HepG2 (cell line): Measurements from ENCODE around the gene KCNG4. TPM values are rescaled to one million over a fixed set of nuclear protein-coding genes. Genes with fewer than 3 reads are reported as not detected.

Source experiments
- ATAC-seq: fragments of 200-7000 bp; cut with Tn5 transposase; 3 replicates; pipeline ENCODE4 v1.9.1; 2020; ENCODE audit warnings: mild to moderate bottlenecking, moderate library complexity
- BruUV-seq: library from RNA; stranded (reverse); fragments of 400-500 nt; replicated peaks from 2 replicates; lab custom pipeline; 2021; lab: Mats Ljungman, UMichigan
- CTCF ChIA-PET: fragments of 300-600 bp; formaldehyde crosslinking; extraction: SDS; loops from one replicate; lab custom pipeline; 2021; ENCODE audit warnings: low total read pairs, inconsistent platforms, low intra/inter-chr PET ratio; lab: Yijun Ruan, JAX
- POLR2A ChIA-PET: fragments of 350-600 bp; sonication (Branson Sonifier 250); formaldehyde crosslinking; loops from one replicate; lab custom pipeline; 2020; ENCODE audit warnings: antibody characterized with exemption, inconsistent platforms; lab: Yijun Ruan, JAX
- DNase-seq: peaks from one replicate; pipeline ENCODE4 v3.0.0-alpha.2; 2015; ENCODE audit warnings: low spot score
- FAIRE-seq: peaks from 3 replicates; lab custom pipeline; 2011; peaks lifted over from hg19 to GRCh38; lab: Jason Lieb, UNC
- H2AFZ ChIP-seq: one replicate; pipeline ENCODE4 v1.6.1; 2011; ENCODE audit warnings: low read length, inconsistent platforms
- H3K27ac ChIP-seq: fragments of 300-600 bp; 3 replicates; pipeline ENCODE4 v1.8.0; 2011; ENCODE audit warnings: mixed run types, mild to moderate bottlenecking, mixed read lengths, low read length, inconsistent platforms; ENCODE audit not compliant: insufficient read depth; ENCODE audit errors: extremely low read length
- H3K27me3 ChIP-seq, 2 experiments: fragments of 200-600 bp in 1 of 2; 2 replicates in 1 of 2; 3 replicates in 1 of 2; pipeline versions ENCODE4 v1.6.0 to v1.8.0; 2011; ENCODE audit warnings: low read length in 2 of 2, mild to moderate bottlenecking in 2 of 2, moderate library complexity in 2 of 2, inconsistent platforms in 1 of 2; ENCODE audit not compliant: insufficient read depth in 2 of 2, control insufficient read depth in 1 of 2
- H3K36me3 ChIP-seq, 2 experiments: fragments of 200-600 bp in 1 of 2; replicated peaks in 1 of 2; 2 replicates in 1 of 2; 3 replicates in 1 of 2; pipeline versions ENCODE4 v1.5.1 to v1.8.0; 2011; ENCODE audit warnings: low read length in 2 of 2, inconsistent platforms in 1 of 2; ENCODE audit not compliant: insufficient read depth in 2 of 2, control insufficient read depth in 1 of 2
- H3K4me1 ChIP-seq: 2 replicates; pipeline ENCODE4 v1.5.1; 2012; ENCODE audit warnings: low read length, inconsistent platforms; ENCODE audit not compliant: insufficient read depth
- H3K4me2 ChIP-seq: 2 replicates; pipeline ENCODE4 v1.6.0; 2011; ENCODE audit warnings: low read depth, low read length, inconsistent platforms
- H3K4me3 ChIP-seq, 3 experiments: fragments of 200-600 bp in 1 of 3; sonication (generic), shearing (Covaris generic) in 1 of 3; replicated peaks in 1 of 3; 2 replicates each; pipeline ENCODE4 v1.5.1; 2011 to 2016; ENCODE audit warnings: low read length in 3 of 3, inconsistent platforms in 2 of 3, low read depth in 2 of 3, mild to moderate bottlenecking in 2 of 3, control low read depth in 1 of 3, mixed read lengths in 1 of 3; ENCODE audit not compliant: insufficient read depth in 1 of 3
- H3K79me2 ChIP-seq: one replicate; pipeline ENCODE4 v1.6.1; 2011; ENCODE audit warnings: low read length, inconsistent platforms; ENCODE audit not compliant: insufficient read depth
- H3K9ac ChIP-seq: 2 replicates; pipeline ENCODE4 v1.6.0; 2011; ENCODE audit warnings: mild to moderate bottlenecking, low read depth, low read length, inconsistent platforms; ENCODE audit not compliant: insufficient read depth
- H3K9me3 ChIP-seq: 2 replicates; pipeline ENCODE4 v1.5.1; 2012; ENCODE audit warnings: mild to moderate bottlenecking, low read length
- H4K20me1 ChIP-seq: 2 replicates; pipeline ENCODE4 v1.6.0; 2011; ENCODE audit warnings: inconsistent platforms, mild to moderate bottlenecking, low read length, moderate library complexity; ENCODE audit not compliant: insufficient read depth
- ERF ChIP-seq: IDR thresholded peaks from 2 replicates; pipeline ENCODE4 v1.6.1; 2018; ENCODE audit warnings: missing biosample characterization, missing genetic modification reagents
- HNRNPUL1 ChIP-seq: fragments of 200-400 bp; formaldehyde crosslinking; IDR thresholded peaks from 2 replicates; pipeline ENCODE4 v1.6.1; 2017; ENCODE audit warnings: low read depth, mild to moderate bottlenecking, low read length, moderate library complexity
- MED8 ChIP-seq: sonication (generic); formaldehyde crosslinking; IDR thresholded peaks from 2 replicates; pipeline ENCODE4 v1.8.1; 2023; ENCODE audit warnings: mild to moderate bottlenecking, missing genetic modification reagents; ENCODE audit not compliant: insufficient replicate concordance
- NFIB ChIP-seq: sonication (generic); formaldehyde crosslinking; IDR thresholded peaks from 2 replicates; pipeline ENCODE4 v1.9.0; 2021; ENCODE audit warnings: missing genetic modification reagents, mild to moderate bottlenecking, borderline replicate concordance
- NFRKB ChIP-seq: fragments of 450-650 bp; IDR thresholded peaks from 2 replicates; pipeline ENCODE4 v1.6.1; 2017
- PBX2 ChIP-seq: IDR thresholded peaks from 2 replicates; pipeline ENCODE4 v1.6.1; 2016; ENCODE audit warnings: control low read depth
- RBM22 ChIP-seq: fragments of 200-400 bp; formaldehyde crosslinking; optimal IDR thresholded peaks from 2 replicates; pipeline ENCODE3; 2017; ENCODE audit warnings: mild to moderate bottlenecking, low read length, moderate library complexity
- TAF15 ChIP-seq: fragments of 200-400 bp; formaldehyde crosslinking; IDR thresholded peaks from one replicate; pipeline ENCODE4 v1.6.1; 2018; ENCODE audit warnings: mild to moderate bottlenecking, low read depth, low read length; ENCODE audit not compliant: poor library complexity, severe bottlenecking
- ZNF101 ChIP-seq: sonication (generic); formaldehyde crosslinking; IDR thresholded peaks from 2 replicates; pipeline ENCODE4 v1.4.0; 2020; ENCODE audit warnings: mild to moderate bottlenecking, low read depth, missing genetic modification reagents, borderline replicate concordance
- ZNF556 ChIP-seq: sonication (generic); formaldehyde crosslinking; IDR thresholded peaks from 2 replicates; pipeline ENCODE4 v1.4.0; 2020; ENCODE audit warnings: mild to moderate bottlenecking, missing genetic modification reagents, borderline replicate concordance
- ZNF569 ChIP-seq: sonication (generic); formaldehyde crosslinking; IDR thresholded peaks from 2 replicates; pipeline ENCODE4 v1.5.0; 2020; ENCODE audit warnings: mild to moderate bottlenecking, missing genetic modification reagents, moderate library complexity, borderline replicate concordance
- ZSCAN25 ChIP-seq: sonication (generic); formaldehyde crosslinking; IDR thresholded peaks from 2 replicates; pipeline ENCODE4 v1.8.0; 2022; ENCODE audit warnings: mild to moderate bottlenecking, missing genetic modification reagents
- WGBS: methylation state at CpG from one replicate; pipeline ENCODE4 v1.1.6; 2017; ENCODE audit warnings: low lambda C conversion rate; 5-methylcytosine and 5-hydroxymethylcytosine counted together
- in situ Hi-C: cut with HindIII; loops from 2 replicates; pipeline ENCODE4 v1.10.0; 2017; ENCODE audit warnings: low pct_unique_long_range_greater_than_20kb; ENCODE audit not compliant: extremely low pct_ligation_motif_present
- intact Hi-C: fragments of 100-400 bp; cut with micrococcal nuclease; formaldehyde crosslinking; loops from one replicate; pipeline ENCODE4 v1.10.0; 2022; ENCODE audit not compliant: unreplicated experiment
- polyA plus RNA-seq, 8 experiments: library from polyadenylated mRNA; depleted of rRNA in 3 of 8; stranded (reverse) in 7 of 8; unstranded in 1 of 8; fragments of >200 nt; fragmentation: Illumina TruSeq in 4 of 8; extraction: Trizol in 4 of 8; gene quantifications; 2 replicates each; pipeline versions ENCODE4 v1.2.1 to v1.2.3, GENCODE V29; 2011 to 2016; ENCODE audit warnings: low read depth in 4 of 8, missing spikeins in 1 of 8, mixed read lengths in 1 of 8; ENCODE audit not compliant: insufficient read depth in 1 of 8
- total RNA-seq, 5 experiments: library from RNA; depleted of rRNA; stranded (reverse); fragments of >200 nt; fragmentation: Illumina TruSeq; extraction: Trizol; gene quantifications; 2 replicates each; pipeline ENCODE4 v1.2.3, GENCODE V29; 2016; ENCODE audit warnings: low read depth in 1 of 5
- TF ChIP-seq, protein P1 (sequence below): sonication (generic); formaldehyde crosslinking; IDR thresholded peaks from 2 replicates; pipeline ENCODE4 v1.9.0; 2021; ENCODE audit warnings: missing genetic modification reagents, borderline replicate concordance
- TF ChIP-seq, protein P2 (sequence below): sonication (generic); formaldehyde crosslinking; IDR thresholded peaks from 2 replicates; pipeline ENCODE4 v1.4.0; 2020; ENCODE audit warnings: missing genetic modification reagents

Gene KCNG4
- total and polyA plus RNA-seq, 2 of the 13 experiments (the other 11 are each of a cell fraction or from before 2014, with no cell fraction given): not detected

DNA sequence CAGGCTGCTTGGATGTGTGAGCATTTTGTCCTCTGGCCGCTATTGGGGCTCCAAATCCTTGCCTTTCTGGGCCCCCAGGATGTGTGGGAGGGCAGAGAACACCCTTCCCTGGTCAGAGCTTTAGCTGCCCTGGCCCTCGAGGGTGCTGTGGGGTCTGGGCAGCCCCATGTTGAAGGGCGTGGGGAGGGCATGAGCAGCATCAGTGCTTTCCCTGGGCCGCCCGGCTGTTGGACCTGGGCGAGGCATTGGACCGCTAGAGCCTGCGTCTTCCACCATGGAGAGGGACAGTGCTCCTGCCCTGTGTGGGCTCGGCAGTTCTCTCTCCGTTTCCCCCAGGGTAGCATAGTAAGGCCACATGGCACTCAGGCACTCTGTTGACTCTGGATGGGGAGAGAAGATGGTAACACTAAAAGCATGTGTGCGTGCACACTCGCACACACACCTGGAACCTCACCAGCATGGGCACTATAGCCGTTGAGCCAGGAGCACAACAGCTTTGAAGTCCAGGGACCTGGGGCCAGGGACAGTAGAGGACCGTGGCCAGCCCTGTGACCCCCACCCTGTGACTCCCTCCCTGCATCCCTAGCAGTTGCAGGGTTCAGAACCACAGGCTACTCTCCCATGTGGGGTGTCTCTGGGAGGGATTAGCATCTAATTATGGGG is 42.2 kb downstream of the KCNG4 start (continued):
- TF ChIP-seq, protein P1, sequence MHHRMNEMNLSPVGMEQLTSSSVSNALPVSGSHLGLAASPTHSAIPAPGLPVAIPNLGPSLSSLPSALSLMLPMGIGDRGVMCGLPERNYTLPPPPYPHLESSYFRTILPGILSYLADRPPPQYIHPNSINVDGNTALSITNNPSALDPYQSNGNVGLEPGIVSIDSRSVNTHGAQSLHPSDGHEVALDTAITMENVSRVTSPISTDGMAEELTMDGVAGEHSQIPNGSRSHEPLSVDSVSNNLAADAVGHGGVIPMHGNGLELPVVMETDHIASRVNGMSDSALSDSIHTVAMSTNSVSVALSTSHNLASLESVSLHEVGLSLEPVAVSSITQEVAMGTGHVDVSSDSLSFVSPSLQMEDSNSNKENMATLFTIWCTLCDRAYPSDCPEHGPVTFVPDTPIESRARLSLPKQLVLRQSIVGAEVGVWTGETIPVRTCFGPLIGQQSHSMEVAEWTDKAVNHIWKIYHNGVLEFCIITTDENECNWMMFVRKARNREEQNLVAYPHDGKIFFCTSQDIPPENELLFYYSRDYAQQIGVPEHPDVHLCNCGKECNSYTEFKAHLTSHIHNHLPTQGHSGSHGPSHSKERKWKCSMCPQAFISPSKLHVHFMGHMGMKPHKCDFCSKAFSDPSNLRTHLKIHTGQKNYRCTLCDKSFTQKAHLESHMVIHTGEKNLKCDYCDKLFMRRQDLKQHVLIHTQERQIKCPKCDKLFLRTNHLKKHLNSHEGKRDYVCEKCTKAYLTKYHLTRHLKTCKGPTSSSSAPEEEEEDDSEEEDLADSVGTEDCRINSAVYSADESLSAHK (CRISPR knock-in tag): no peak
- no peak for TF ChIP-seq TAF15
- TF ChIP-seq, all 625 proteins: peak for 0

GRCh38 chr16:84196727-84197394 is 43.0 kb downstream of the KCNG4 start:
- H2AFZ ChIP-seq: no peak overlapping the region
- no peaks in the 10 kb centered on the region for H3K79me2 ChIP-seq
- H3K9ac ChIP-seq: no peak overlapping the region
- ChIA-PET CTCF (no interaction called here), POLR2A (no interaction called here)
- H3K4me1 ChIP-seq: no peaks in the 10 kb centered on the region
- DNase-seq: no peak
- H4K20me1 ChIP-seq: no peaks in the 10 kb centered on the region
- no peak overlapping the region for H3K27ac ChIP-seq
- 9% methylated on average over 14 of the region's 16 CpGs for WGBS
- peaks cover 25 to 83% of the 10 kb centered on the region in 2 experiments; a peak in 4 of 5 replicates for H3K27me3 ChIP-seq
- intact Hi-C loops: loop anchor here (5.0 kb wide), 1 partner anchor 535 kb away; no protein-coding TSS in a partner anchor
- peak; percentile 56 for ATAC-seq
- H3K9me3 ChIP-seq: no peaks in the 10 kb centered on the region
- no peak for FAIRE-seq
- peak overlapping the region; percentile 13; the same call in 1 of the 2 replicates for H3K4me2 ChIP-seq
- in situ Hi-C loops: loop anchor here (25.0 kb wide), 1 partner anchor 235 kb away; the partner anchor contains the start of genes NECAB2 and OSGIN1
- no peaks in the 10 kb centered on the region for H3K36me3 ChIP-seq
- no TSS peak for BruUV-seq
- H3K4me3 ChIP-seq: no peak overlapping the region
- TF ChIP-seq RBM22 (no peak), NFIB (CRISPR knock-in tag) (no peak), ZNF569 (CRISPR knock-in tag) (no peak), ZNF556 (CRISPR knock-in tag) (no peak), ERF (CRISPR knock-in tag) (no peak), ZSCAN25 (CRISPR knock-in tag) (no peak), PBX2 (CRISPR knock-in tag) (no peak), HNRNPUL1 (no peak), MED8 (no peak), NFRKB (no peak), ZNF101 (CRISPR knock-in tag) (no peak)
- TF ChIP-seq, protein P2, sequence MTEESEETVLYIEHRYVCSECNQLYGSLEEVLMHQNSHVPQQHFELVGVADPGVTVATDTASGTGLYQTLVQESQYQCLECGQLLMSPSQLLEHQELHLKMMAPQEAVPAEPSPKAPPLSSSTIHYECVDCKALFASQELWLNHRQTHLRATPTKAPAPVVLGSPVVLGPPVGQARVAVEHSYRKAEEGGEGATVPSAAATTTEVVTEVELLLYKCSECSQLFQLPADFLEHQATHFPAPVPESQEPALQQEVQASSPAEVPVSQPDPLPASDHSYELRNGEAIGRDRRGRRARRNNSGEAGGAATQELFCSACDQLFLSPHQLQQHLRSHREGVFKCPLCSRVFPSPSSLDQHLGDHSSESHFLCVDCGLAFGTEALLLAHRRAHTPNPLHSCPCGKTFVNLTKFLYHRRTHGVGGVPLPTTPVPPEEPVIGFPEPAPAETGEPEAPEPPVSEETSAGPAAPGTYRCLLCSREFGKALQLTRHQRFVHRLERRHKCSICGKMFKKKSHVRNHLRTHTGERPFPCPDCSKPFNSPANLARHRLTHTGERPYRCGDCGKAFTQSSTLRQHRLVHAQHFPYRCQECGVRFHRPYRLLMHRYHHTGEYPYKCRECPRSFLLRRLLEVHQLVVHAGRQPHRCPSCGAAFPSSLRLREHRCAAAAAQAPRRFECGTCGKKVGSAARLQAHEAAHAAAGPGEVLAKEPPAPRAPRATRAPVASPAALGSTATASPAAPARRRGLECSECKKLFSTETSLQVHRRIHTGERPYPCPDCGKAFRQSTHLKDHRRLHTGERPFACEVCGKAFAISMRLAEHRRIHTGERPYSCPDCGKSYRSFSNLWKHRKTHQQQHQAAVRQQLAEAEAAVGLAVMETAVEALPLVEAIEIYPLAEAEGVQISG (CRISPR knock-in tag): no peak
